Left ventricle myocardium inferior (tissue), 1 donor: ENCODE data around the gene LOXHD1. TPM values are rescaled to one million over a fixed set of nuclear protein-coding genes. Genes with fewer than 3 reads are reported as not detected.

Experiments
- DNase-seq: peaks from one replicate; pipeline ENCODE4 v3.0.0-alpha.2; 2020
- H3K27ac ChIP-seq: fragments of 200-600 bp; replicated peaks from 2 replicates; pipeline ENCODE4 v1.8.0; 2021
- H3K27me3 ChIP-seq: fragments of 200-600 bp; 2 replicates; pipeline ENCODE4 v1.8.0; 2021; ENCODE audit warnings: low read depth
- H3K36me3 ChIP-seq: fragments of 200-600 bp; 2 replicates; pipeline ENCODE4 v1.8.0; 2021
- H3K4me1 ChIP-seq: fragments of 200-600 bp; 2 replicates; pipeline ENCODE4 v1.8.0; 2021
- H3K4me3 ChIP-seq: fragments of 200-600 bp; 2 replicates; pipeline ENCODE4 v1.8.0; 2021; ENCODE audit warnings: mild to moderate bottlenecking, moderate library complexity
- H3K9me3 ChIP-seq: fragments of 200-600 bp; replicated peaks from 2 replicates; pipeline ENCODE4 v1.8.0; 2021
- intact Hi-C: fragments of 100-400 bp; cut with micrococcal nuclease; formaldehyde crosslinking; loops from one replicate; pipeline ENCODE4 v1.11.0; 2022
- total RNA-seq: library from RNA; stranded (reverse); fragmentation: NEBNext Ultra II Directional; extraction: Animal tissue kit (Norgen Biotek cat#: 25700); gene quantifications from one replicate; pipeline ENCODE4 v1.2.1, GENCODE V29; 2021
- TF ChIP-seq, protein P1 (sequence below): fragments of 200-600 bp; IDR thresholded peaks from 2 replicates; pipeline ENCODE4 v1.8.0; 2021; ENCODE audit warnings: antibody characterized with exemption, mild to moderate bottlenecking, borderline replicate concordance
- donor health status: DM: no; HTN: yes; CAD: no; lungs with severe emphysema.

Gene LOXHD1
- total RNA-seq, 1 donor from 2014 or later = 0.49 TPM

DNA sequence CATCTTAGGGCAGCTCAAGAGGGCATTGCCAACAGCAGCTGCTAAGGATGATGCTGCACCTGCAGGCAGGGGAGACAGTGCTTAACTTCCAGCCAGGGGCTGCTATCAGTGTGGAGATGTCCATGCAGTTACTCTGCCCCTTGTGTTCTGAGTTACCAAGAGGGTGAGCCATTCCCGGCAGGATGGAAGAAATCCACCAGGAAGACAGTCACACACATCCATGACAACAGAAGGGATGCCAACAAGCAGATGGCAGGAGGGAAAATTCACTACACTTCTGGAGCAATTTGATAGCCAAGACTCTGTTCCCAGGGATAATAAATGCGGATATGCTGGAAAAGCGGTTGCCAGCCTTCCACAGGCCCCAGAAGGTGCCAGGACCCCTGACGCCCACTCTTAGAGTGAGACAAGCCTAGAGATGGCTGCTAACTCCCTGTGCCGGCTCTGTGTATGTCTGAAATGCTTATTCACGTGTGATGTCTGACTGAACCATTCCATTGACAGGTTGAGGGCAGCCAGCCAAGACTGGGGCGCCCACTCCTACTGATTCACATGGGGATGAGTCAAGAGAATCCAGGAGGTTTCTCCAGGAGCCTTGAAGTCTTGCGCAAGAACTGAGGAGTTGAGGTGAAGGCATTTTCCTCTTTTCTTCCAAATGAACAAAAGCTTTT lies 24.5 kb downstream of the LOXHD1 start:
- no peaks in the 10 kb centered on the region for H3K36me3 ChIP-seq
- no peaks in the 10 kb centered on the region for H3K4me1 ChIP-seq
- TF ChIP-seq, protein P1, sequence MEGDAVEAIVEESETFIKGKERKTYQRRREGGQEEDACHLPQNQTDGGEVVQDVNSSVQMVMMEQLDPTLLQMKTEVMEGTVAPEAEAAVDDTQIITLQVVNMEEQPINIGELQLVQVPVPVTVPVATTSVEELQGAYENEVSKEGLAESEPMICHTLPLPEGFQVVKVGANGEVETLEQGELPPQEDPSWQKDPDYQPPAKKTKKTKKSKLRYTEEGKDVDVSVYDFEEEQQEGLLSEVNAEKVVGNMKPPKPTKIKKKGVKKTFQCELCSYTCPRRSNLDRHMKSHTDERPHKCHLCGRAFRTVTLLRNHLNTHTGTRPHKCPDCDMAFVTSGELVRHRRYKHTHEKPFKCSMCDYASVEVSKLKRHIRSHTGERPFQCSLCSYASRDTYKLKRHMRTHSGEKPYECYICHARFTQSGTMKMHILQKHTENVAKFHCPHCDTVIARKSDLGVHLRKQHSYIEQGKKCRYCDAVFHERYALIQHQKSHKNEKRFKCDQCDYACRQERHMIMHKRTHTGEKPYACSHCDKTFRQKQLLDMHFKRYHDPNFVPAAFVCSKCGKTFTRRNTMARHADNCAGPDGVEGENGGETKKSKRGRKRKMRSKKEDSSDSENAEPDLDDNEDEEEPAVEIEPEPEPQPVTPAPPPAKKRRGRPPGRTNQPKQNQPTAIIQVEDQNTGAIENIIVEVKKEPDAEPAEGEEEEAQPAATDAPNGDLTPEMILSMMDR = no peak
- no peak overlapping the region for H3K27ac ChIP-seq
- H3K4me3 ChIP-seq = no peak overlapping the region
- H3K9me3 ChIP-seq = peaks cover 5% of the 10 kb centered on the region
- intact Hi-C loops = loop anchor here (10.0 kb wide), 1 partner anchor 348 kb away; no protein-coding TSS in a partner anchor
- peaks cover 22% of the 10 kb centered on the region for H3K27me3 ChIP-seq
- no peak for DNase-seq

DNA sequence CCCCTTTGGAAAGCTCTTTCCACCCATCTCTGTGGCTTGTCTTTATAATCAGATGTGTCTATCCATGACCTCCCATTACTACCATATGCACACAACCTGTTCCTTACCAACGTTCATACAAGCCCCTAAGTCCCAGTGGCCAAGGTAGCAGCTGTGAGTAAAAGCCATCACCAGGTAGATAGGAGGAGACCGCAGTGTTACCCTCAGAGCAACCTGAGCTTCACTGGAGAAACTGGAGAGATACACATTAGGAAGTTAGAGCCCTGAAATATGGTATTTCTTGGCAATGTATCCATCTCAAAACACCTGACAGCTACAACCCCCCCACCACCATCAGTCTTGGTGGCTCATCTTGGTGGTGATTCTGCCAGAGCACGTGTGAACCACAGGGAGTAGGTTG lies 26.0 kb downstream of the LOXHD1 start:
- peaks cover 5% of the 10 kb centered on the region for H3K9me3 ChIP-seq
- no peak overlapping the region for H3K4me3 ChIP-seq
- no peaks in the 10 kb centered on the region for H3K36me3 ChIP-seq
- no peaks in the 10 kb centered on the region for H3K4me1 ChIP-seq
- intact Hi-C loops = loop anchor here (10.0 kb wide), 1 partner anchor 346 kb away; no protein-coding TSS in a partner anchor
- DNase-seq = no peak
- H3K27ac ChIP-seq = no peak overlapping the region
- peaks cover 38% of the 10 kb centered on the region for H3K27me3 ChIP-seq
- TF ChIP-seq, protein P1 = no peak

DNA sequence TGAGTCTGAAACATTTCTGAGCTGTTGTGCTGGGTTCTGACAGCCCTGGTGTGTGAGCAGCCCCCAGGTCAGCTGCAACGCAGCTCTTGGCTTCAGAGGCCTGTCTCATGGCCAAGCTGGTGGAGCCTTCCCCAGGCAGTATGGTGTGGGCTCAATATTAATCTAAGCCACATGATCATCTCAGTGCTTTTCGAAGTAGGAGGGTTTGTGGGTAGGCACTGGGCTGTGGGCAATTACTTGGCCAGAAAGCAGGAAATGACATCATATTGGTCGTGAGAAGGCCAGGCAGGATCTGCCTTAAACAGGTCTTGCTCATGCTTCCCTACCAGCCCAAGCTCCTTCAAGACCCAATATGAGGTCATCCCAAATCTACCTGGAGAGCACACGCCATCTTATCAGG lies 26.9 kb downstream of the LOXHD1 start:
- DNase-seq = no peak
- H3K27ac ChIP-seq = no peak overlapping the region
- H3K4me3 ChIP-seq = no peak overlapping the region
- H3K9me3 ChIP-seq = peaks cover 5% of the 10 kb centered on the region
- H3K4me1 ChIP-seq = no peaks in the 10 kb centered on the region
- TF ChIP-seq, protein P1 = no peak
- no peaks in the 10 kb centered on the region for H3K36me3 ChIP-seq
- peaks cover 46% of the 10 kb centered on the region for H3K27me3 ChIP-seq
- intact Hi-C loops = loop anchor here (10.0 kb wide), 1 partner anchor 345 kb away; no protein-coding TSS in a partner anchor

DNA sequence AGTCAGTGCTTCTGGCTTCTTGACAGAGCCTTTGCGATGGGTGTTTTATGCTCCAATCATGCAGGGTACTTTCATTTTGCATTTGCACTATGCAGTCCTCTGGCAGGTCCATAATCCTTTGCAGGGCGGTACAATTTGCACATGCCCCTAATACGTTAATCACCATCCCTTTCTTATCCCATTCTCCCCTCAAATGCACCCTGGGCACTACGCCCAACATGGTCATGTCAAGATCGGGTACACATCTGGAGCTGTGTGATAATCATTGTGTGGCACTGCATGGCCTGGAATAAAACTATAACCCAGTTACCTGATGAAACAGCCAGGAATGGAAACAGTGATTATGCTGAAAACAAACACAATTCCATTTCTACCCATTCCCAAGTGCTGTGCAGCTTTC lies 27.7 kb downstream of the LOXHD1 start:
- H3K27me3 ChIP-seq = peaks cover 54% of the 10 kb centered on the region
- no peak overlapping the region for H3K27ac ChIP-seq
- H3K4me3 ChIP-seq = no peak overlapping the region
- H3K9me3 ChIP-seq = peaks cover 5% of the 10 kb centered on the region
- no peaks in the 10 kb centered on the region for H3K36me3 ChIP-seq
- DNase-seq = no peak
- intact Hi-C loops = no loop called here
- TF ChIP-seq, protein P1 = no peak
- H3K4me1 ChIP-seq = no peaks in the 10 kb centered on the region

DNA sequence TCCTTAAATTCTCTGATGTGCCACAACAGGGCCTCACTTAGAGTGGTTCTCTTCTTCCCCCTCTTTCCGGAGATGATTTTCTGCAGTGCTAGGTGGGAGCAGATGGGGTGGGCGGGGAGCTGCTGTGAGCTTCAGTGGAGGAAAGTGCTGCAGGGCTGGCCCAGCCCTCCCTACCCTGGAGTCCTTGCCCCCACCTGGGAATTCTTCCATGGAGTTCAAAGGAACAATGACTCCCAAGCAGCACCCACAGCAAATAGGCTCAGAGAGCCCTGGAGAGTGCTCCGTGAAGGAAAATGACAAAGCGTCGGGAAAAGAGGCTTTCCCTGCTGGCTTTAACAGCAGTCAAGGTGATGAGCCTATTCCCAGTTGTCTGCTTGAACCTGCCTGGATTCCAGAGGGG lies 28.8 kb downstream of the LOXHD1 start:
- no peak overlapping the region for H3K4me3 ChIP-seq
- H3K9me3 ChIP-seq = no peaks in the 10 kb centered on the region
- DNase-seq = no peak
- peaks cover 60% of the 10 kb centered on the region for H3K27me3 ChIP-seq
- H3K36me3 ChIP-seq = no peaks in the 10 kb centered on the region
- TF ChIP-seq, protein P1 = no peak
- intact Hi-C loops = no loop called here
- no peak overlapping the region for H3K27ac ChIP-seq
- peaks cover 10% of the 10 kb centered on the region for H3K4me1 ChIP-seq
